DMS153 (cell line): ENCODE data around the gene CCNJL.
"Not testable (repeated sequence)": the region's sequence is repeated elsewhere in the genome, so short reads cannot be mapped to it uniquely, and the experiment has no call there.

ENCODE experiments used
- DNase-seq: peaks from one replicate; lab custom pipeline; 2025; lab: John Stamatoyannopoulos, UW

CCNJL gene

DNA sequence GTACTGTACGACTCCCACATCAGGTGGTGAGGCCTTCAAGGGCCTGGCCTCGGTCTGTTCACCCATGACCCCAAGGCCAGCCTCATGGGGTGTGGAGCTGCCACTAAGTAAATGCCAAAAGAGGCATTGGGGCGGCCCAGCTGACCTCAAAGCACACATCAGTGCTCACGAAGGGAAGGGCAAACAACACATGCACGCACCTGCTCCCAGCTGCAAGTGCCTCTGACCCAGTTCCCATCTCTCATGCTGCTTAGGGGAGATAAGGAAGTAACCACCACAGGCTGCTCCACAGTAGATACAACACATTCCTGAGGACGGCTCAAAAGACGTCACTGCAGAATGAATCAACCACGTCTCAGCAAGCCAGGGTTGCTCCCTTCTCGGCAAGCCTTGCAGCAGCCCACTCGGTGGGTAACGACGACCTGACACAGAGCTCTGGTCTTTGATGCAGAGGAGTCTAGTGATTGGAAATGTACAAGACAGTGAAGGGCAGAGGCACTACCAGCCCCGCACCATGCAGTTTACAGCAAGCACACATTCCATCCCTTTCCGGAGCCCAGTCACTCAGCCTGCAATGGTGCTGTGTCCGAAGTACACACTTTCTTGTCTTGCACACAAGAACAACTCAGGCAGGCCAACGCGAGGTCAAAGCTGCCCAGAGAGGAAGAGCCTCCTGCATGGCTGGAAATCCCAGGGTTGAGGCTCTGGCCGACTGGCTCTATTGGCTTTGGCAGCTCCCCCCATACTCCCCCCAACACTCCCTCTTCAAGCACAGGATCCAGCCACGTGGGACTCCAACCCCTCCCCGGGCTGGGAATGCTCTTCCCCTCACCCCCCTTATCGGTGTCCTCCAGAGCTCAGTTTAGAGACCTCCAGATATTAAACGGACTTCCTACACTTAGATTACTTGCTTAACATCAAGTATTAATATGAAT is 51.2 kb downstream of the CCNJL start:
- DNase-seq, result no peak

DNA sequence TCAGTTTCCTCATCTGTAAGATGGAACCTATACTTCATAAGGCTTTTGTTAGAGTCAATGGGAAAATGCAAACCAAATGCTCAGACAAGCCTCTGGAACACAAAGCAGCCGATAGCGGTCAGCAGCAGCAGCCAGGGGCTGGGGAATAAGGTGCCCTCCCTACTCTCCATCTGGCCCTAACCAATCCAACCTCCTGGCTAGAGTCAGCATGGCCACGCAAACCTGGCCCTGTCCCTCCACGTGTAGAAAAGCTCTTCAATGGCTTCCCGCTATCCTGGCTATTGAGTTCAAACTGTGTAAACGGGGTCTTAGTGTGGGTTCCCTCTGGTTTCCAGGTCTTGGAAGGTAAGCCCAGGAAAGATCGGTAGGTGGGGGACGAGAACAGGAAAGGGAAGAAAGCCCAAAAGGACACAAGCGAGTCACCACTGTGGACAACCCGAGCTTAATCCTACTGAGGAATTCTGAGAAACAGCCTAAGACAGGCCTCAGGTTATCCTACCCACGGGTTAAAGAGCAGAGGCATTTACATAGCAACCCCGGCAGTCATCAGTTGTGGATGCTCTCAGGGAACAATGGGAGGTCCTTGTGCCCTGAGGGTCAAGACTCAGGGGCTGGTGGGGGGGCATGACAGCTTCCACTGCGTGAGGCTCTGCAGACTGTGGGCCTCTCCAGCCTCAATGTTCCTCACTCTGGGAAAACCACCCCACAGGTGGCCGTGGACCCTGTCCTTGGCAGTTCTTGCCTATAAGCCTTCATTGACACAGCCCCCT is 52.2 kb downstream of the CCNJL start:
- DNase-seq, result no peak

DNA sequence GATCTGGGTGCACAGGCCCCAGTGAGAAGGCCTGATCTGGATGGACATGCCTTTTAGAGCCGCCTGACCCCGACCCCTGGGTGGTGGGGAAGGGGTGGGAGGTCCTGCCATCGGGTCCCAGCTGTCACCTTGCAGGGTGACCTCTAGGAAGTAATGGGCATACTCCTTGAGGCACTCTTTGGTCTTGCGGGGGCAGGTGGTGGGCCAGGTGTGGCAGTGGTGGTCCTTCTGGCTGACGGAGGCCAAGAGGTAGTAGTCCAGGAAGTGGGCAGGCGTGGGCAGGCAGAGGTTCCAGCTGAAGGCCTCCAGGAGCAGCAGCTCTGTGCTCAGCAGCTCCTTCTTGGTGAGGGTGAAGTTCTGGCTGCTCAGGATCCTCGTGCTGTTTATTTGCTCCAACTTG is 53.0 kb downstream of the CCNJL start:
- DNase-seq, result no peak

DNA sequence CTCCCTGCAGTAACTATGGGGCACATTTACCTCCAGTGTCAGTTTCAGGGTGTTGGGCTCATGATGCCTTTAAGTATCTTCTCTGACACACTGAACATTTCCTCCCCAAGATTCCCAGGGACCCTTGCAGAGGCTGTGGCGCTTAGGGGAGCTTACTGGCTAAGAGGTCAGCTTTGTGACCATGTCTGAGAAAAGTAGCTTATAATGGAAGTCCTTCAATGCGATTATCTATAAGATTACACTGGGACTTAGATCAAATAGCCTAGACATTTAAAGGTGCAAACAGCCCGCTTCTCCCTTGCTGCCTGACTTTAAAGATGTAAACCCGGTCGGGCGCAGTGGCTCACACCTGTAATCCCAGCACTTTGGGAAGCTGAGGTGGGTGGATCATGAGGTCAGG is 57.7 kb downstream of the CCNJL start:
- DNase-seq, result no peak

DNA sequence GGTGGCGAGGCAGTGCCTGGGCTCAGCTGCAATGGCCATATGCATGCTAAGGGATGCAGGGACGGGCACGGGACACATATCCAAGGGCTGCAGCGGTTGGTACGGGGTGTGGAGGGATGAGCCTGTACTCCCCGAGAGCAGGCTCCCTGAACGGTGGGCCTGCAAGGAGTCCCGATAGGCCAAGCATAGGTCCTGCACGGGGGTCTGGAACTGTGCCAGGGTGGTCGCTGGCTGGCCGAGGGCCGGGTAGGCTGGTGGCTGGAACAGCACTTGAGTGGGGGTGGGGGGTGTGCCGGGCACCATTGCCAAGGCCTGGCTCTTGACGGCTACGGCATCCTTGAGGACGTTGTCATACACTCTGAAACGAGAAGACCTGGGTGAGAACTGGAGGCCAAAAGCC is 58.9 kb downstream of the CCNJL start:
- DNase-seq, result no peak

DNA sequence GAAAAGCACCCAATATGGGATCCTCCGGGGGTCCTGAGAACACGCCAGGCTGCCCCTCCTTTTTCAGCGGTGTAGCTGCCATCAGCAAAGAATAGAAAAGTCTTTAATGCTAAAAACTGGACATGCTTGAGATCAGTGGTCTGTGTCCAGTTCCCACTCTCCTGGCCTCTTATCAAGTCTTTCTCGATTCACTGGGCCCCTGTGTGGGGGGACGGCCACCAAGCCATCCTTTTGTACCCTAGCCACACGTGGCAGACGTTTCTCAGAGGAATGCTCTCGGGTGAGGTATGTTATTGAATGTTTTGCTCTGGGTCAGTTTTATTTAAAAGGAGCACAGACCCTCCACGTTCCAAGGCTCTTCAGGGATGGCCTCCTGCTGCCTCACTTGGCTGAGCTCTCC is 59.4 kb downstream of the CCNJL start:
- DNase-seq, result no peak

DNA sequence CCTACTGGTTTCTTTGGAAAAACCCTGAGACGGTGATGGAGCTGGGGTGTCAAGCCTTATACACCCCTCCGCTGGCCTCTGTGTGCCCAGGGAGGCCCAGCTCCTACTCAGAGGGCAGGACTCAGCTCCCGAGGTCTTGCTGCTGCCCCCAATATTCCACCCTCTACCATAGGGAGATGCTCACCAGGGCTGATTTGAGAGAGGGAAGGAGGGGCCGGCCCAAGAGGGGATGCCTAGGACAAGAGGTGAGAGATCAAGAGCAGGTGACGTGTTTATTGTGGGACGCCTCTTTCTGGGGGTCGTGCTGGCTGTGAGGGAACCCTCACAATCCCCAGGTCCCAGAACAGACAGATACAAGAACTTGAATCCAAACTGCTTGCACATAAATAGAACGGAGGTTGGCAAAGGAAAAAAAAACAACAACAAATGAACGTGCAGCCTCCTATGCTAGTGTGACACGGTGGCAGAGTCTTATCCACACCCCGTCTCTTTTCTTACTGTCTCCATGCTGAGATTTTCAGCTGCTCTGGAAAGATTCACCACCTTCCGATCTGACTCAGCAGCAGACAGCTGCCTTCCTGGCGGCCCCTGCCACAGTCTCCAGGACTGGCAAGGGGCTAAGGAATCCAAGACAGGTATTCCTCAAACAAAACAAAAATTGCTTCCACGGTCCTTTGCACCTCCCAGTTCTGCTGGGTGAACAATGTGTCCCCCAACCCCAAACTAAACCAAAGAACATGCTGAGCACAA is 60.8 kb downstream of the CCNJL start:
- DNase-seq, result no peak

DNA sequence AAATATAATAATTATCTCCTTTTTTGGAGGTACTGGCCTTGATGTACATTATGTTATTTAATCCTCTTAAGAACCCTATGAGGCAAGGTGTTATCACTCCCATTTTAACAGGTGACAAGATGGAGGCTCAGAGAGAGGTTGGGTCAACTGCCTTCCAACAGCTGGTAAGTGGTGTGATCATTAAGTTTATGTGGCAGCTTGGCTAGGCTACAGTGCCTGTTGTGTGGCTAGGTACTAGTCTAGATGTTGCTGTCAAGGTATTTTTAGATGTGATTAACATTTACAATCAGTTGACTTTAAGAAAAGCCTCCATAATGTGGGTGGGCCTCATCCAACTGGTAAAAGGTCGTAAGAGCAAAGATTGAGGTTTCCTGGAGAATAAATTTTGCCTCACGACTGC is 61.5 kb downstream of the CCNJL start:
- DNase-seq, result no peak

DNA sequence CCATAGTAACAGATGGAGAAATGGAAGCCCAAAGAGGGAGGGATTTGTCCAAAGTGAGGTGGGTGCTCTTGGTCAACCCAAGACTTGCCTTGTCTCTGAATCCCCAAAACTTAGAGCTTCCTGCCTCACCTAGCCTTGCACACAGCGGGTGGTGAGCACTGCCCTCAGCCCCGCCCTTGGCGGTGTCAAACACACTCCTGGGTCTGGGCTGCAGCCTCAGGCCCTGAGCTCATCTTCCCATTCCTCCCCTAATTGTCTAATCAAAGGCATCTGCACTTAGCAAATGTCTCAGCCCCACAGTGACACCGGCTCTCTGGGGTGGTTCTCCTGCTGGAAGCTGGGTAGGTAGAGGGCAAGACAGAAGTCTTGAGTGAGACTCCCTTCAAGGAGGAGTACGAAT is 62.1 kb downstream of the CCNJL start:
- no peak for DNase-seq

DNA sequence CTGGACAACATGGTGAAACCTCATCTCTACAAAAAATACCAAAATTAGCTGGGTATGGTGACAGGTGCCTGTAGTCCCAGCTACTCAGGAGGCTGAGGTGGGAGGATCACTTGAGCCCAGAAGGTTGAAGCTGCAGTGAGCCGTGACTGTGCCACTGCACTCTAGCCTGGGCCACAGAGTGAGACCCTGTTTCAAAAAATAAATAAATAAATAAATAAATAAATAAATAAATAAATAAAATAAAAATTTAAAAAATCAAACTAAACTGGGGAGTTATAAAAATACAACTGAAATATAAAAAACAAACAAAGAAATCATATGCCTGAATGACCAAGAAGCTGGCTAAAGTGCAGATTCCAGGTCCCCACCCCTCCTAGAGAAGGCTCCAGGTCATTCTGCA is 62.8 kb downstream of the CCNJL start:
- not testable (repeated sequence) for DNase-seq

DNA sequence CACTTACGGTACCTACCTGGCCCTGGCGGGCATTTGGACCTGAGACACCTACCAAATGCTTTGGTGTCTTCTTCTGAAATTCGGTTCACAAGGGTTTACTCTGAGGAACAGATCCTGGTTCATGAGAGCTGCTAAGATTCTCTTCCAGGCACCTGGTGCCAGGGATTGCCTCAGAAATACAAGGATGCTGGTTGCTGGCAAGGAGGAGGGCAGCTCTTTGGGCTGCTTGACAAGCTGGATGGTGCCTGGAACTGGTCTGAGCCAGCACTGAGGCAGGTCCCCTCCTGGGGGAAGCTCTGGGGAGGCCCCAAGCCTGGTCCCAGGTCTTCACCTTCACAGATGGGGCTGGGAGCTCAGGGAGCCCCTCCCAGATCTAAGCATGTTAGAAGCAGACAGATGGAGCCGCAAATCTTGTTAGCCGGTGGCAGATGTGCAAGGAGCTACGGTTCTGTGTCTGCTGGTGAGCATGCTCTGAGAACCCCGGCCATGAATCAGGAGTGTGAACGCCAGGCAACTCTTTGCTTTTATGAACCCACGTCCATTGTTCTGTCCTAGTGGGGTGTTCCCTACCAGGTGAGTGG is 66.8 kb downstream of the CCNJL start:
- no peak for DNase-seq

DNA sequence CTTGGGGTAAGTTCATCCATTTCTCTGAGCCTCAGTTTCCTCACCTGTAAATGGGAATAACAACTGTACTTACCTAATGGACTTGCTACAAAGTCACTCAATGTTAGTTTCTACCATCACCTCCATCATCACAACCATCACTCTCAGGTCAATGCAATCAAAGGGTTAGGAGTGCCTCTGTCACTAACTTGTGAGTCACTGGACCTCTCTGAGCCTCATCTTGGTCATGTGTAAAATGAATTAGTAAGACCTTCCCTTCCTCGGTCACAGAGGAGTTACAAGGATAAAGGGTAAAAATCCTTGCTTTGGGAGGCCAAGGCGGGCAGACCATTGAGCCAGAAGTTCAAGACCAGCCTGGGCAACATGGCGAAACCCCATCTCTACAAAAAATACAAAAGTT is 70.2 kb downstream of the CCNJL start:
- DNase-seq, result no peak

DNA sequence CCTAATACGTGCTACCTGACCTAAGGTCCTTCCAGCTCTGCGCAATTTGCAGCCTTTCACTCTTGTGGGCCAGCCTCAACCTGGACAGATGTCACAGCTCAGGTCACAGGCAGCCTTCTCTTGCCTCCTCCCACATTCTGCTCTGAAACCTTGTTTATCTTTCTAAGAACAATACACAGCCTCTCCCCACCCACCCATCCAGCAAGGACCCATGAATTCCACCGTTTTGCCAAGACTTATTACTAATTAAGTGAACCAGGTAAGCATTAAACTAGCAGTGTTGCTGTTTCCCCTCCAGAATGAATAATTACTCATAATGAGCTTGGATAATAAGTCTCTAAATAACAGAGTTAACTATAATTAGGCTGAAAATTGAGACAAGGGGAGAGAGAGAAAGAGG is 72.0 kb downstream of the CCNJL start:
- no peak for DNase-seq

DNA sequence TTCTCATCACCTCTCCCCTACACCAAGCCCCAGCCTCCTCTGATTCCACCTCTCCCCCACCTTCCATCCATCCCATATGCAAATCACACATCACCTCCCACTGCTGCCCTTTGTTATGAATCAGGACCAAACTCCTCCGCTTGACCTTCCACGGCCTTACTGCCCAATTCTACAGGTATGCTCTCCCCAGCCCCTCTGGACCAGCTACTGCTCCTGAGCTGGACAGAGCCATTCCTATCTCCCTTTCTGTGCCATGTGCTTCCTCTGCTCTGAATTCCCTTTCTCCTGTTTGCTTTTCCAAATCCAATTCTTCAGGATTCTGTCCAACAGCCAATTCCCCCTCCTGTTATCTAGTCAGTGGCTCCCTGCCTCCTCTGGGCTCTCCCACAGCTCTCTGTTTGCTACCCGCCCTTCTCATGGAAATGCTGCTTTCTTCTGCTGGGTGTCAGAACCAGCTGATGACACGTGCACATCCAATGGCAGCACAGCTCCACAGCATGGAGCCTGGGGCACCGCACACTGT is 74.7 kb downstream of the CCNJL start:
- no peak for DNase-seq

DNA sequence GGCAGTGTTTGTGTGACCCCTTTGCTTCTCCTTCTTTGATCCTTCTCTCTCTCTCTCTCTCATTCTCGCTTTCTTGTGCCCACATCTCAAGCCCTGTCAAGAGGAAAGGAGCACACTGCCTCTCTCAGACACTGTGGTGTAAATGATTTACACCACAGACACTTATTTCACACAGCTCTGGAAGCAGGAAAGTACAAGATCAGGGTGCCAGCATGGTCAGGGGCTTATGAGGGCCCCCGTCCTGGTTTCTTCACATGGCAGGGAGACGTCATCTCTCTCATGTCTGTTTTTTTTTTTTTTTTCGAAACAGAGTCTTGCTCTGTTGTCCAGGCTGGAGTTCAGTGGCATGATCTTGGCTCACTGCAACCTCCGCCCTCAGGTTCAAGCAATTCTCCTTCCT is 76.6 kb downstream of the CCNJL start:
- no peak for DNase-seq

DNA sequence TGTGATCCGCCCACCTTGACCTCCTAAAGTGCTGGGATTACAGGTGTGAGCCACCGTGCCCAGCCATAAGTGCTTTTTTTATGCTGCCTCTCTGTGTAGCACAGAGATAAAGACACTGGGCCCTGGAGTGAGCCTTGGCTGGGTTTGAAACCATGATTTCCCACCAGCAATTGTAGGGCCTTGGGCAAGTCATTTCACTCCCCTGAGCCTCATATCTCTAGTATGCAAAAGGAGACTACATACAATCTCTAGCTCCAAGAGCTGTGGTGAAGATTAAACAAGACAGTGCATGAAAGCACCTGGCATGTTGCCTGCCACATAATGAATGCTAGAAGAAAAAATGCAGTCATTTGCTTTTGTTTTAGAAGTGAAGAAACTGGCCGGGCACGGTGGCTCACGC is 79.1 kb downstream of the CCNJL start:
- no peak for DNase-seq

DNA sequence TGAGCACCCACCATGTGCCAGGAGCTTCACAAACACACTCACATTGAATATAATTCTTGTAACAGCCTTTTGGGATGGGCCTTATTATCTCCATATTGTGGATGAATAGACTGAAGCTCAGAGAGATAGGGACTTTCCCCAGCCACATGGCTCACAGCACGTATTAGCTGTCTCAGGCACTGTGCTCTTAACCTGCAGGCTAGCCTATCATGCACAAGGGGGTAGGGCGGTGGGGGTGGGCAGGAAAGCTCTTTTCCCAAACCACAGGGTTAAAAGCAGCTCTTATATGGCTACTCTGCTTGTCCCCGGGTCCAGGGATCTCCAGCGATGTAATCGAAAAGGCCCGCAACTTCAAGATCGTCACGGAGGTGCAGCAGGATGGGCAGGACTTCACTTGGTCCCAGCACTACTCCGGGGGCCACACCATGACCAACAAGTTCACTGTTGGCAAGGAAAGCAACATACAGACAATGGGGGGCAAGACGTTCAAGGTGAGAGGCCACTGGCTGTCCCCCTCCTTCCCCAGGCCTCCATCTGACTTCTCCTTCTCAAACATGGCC is 80.5 kb downstream of the CCNJL start:
- DNase-seq, result no peak

DNA sequence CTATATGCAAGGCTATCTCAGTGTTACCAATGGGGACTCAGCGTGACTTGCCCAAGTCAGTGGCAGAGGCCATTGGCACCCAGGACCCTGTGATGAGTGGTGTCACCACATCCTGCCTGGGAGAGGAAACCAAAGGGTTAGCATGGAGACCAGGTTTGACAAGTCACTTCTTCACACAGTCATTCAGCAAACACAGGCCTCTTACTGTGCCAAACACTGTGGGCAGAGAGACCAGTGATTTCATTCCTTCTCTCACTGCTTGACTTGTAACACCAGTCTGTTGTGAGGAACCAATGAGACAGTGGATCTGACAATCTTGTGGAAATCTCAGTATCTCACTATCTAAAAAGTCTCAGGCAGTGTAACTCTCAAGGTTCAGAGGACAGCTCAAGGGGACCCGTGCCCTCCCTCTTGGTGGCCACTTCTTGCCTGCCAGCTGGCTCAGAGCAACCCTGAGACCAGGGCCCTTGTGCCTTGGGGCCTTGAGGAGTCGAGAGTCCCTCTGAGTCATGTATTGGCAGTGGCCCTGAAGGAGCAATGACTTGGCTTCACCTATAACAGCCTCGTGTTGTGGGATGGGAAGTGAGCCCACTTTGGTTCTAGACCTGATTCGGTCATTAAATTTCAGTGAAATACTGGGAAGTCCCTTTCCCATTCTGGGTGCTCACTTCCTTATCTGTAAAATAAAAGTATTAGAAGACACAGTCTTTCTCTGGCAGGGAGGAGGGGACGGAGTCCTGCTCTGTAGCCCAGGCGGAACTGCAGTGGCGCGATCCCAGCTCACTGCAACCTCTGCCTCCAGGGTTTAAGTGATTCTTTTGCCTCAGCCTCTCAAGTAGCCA is 81.5 kb downstream of the CCNJL start:
- no peak for DNase-seq

DNA sequence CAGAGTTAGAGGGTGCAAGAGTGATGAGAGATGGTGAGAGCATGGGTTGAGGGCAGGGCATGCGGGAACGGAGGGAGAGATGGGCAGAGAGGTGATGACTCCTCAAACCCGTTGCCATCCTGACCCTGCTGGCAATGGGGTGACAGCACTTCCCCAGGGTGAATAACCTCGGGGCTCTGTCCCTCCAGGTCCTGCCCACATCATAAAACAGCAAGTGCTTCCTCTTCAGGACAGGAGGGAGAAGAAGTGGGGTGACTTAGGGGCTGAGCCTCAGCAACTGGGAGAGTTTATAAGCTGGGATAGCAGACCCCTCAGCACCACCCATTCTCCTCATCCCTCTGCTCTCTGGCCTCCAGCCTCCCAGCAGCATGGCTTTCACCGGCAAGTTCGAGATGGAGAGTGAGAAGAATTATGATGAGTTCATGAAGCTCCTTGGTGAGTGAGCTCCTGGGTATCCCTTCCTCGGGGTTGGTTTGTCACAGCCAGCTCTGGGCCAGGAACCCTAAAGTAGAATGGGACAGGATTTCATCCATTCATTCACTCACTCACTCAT is 83.1 kb downstream of the CCNJL start, which contains the start of gene FABP6:
Gene FABP6, plus strand, starts transcription at position 317 of the 553 bp plus-strand sequence. Its CDS starts 52 bp downstream, at position 369.
- DNase-seq, result no peak

DNA sequence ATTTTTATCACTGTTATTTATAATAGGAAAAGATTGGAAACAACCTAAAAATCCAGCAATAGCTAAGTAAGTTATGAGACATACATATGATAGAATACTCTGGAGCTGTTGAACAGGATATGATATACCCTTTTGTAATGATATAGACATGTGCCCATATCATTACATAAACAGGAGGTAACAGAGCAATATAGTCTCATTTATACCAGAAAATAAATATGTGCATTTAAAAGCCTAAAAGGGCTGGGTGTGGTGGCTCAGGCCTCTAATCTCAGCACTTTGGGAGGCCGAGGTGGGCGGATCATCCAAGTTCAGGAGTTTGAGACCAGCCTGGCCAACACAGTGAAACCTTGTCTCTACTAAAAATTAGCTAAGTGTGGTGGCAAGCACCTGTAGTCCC is 85.4 kb downstream of the CCNJL start:
- DNase-seq, result no peak
